ENCODE measurements around the gene CNP.

CNP gene

DNA sequence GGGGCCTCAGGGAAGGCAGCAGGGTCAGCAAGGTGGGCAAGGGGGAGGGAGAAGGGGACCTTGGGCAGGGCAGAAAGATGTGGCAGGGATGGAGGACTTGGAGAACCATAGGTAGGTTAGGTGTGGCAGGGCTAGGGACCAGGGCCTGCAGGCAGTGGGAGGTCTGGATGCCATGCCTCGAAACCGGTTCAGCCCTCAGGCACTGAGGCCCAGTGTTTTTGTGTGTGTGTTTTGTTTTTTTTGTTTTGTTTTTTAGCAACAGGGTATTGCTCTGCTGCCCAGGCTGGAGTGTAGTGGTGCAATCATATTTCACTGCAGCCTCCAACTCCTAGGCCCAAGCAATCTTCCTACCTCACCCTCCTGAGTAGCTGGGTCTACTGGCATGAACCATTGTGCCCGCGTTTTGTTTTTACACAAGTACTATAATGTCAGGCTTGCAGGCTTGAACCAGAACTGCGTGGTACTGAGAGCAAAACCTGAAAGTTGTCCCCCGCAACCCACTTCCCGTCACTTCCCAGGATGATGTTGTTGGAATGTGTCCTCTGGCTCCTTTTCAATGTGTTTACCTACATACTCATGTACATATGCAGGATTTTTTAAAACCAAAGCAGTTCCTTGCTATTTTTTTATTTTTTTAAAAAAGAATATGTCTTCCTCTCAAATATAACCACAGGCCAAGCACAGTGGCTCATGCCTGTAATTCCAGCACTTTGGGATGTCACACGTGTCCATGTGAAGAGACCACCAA, 23.8 kb upstream of the CNP start:
- H3K4me3 ChIP-seq (ENCODE audit: low read depth, low read length) = no peak overlapping the region
- TF ChIP-seq, protein P1, sequence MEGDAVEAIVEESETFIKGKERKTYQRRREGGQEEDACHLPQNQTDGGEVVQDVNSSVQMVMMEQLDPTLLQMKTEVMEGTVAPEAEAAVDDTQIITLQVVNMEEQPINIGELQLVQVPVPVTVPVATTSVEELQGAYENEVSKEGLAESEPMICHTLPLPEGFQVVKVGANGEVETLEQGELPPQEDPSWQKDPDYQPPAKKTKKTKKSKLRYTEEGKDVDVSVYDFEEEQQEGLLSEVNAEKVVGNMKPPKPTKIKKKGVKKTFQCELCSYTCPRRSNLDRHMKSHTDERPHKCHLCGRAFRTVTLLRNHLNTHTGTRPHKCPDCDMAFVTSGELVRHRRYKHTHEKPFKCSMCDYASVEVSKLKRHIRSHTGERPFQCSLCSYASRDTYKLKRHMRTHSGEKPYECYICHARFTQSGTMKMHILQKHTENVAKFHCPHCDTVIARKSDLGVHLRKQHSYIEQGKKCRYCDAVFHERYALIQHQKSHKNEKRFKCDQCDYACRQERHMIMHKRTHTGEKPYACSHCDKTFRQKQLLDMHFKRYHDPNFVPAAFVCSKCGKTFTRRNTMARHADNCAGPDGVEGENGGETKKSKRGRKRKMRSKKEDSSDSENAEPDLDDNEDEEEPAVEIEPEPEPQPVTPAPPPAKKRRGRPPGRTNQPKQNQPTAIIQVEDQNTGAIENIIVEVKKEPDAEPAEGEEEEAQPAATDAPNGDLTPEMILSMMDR (IDR thresholded peaks at IDR 0.05; ENCODE audit: low read depth, low read length) = no peak
- in situ Hi-C loops (cut with HindIII; ENCODE audit: low sequenced_read_pairs) = no loop called here
- DNase-seq (ENCODE audit: low read depth, low spot score) = no peak

GRCh38 chr17:41943492-41943891, 23.1 kb upstream of the CNP start:
- no peak for DNase-seq (ENCODE audit: low read depth, low spot score)
- H3K4me3 ChIP-seq (ENCODE audit: low read depth, low read length) = no peak overlapping the region
- TF ChIP-seq, protein P1 (IDR thresholded peaks at IDR 0.05; ENCODE audit: low read depth, low read length) = no peak
- in situ Hi-C loops (cut with HindIII; ENCODE audit: low sequenced_read_pairs) = no loop called here

- no peak overlapping the region for H3K4me3 ChIP-seq (ENCODE audit: low read depth, low read length)
- TF ChIP-seq, protein P1 (IDR thresholded peaks at IDR 0.05; ENCODE audit: low read depth, low read length) = no peak
- in situ Hi-C loops (cut with HindIII; ENCODE audit: low sequenced_read_pairs) = no loop called here
- no peak for DNase-seq (ENCODE audit: low read depth, low spot score)
These were observed 21.7 kb upstream of the CNP start for GRCh38 chr17:41944943-41945342.

DNA sequence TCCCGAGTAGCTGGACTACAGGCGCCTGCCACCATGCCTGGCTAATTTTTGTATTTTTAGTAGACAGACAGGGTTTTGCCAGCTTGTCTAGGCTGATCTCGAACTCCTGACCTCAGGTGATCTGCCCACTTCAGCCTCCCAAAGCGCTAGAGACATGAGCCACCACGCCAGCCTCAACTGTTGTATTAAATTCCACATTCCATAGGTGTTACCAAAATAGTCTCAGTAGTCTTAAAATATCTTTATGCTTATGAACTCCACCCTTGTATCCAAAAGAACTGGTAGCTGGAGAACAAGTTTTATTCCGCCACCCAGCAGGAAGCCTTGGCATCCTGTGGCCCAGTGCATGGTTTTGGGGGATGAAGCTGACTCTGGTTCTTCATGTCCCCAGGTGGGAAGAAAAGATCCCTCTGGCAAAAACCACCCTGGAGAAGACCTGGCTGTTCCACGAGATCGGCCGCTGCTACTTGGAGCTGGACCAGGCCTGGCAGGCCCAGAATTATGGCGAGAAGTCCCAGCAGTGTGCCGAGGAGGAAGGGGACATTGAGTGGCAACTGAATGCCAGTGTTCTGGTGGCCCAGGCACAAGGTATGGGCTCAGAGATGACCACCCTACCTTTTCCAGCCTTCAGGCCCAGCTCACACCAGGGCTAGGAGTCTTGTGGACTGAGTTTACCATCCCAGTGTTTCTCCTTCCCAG, 17.7 kb upstream of the CNP start:
- in situ Hi-C loops (cut with HindIII; ENCODE audit: low sequenced_read_pairs) = no loop called here
- DNase-seq (ENCODE audit: low read depth, low spot score) = no peak
- no peak overlapping the region for H3K4me3 ChIP-seq (ENCODE audit: low read depth, low read length)
- TF ChIP-seq, protein P1 (IDR thresholded peaks at IDR 0.05; ENCODE audit: low read depth, low read length) = no peak

DNA sequence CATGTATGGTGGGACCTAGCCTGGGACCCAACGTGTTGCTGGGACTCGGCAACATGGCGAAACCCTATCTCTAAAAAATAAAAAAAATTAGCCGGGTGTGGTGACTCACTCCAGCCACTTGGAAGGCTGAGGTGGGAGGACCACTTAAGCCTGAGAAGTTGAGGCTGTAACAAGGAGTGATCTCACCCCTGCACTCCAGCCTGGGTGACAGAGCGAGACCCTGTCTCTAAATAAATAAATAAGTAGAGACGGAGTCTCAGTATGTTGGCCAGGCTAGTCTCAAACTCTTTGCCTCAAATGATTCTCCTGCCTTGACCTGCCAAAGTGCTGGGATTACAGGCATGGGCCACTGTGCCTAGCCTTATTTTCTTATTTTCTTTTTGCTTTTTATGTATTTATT, 10.1 kb upstream of the CNP start:
- no peak overlapping the region for H3K4me3 ChIP-seq (ENCODE audit: low read depth, low read length)
- DNase-seq (ENCODE audit: low read depth, low spot score) = no peak
- TF ChIP-seq, protein P1 (IDR thresholded peaks at IDR 0.05; ENCODE audit: low read depth, low read length) = no peak
- in situ Hi-C loops (cut with HindIII; ENCODE audit: low sequenced_read_pairs) = no loop called here

- in situ Hi-C loops (cut with HindIII; ENCODE audit: low sequenced_read_pairs) = no loop called here
- TF ChIP-seq, protein P1 (IDR thresholded peaks at IDR 0.05; ENCODE audit: low read depth, low read length) = no peak
- no peak for DNase-seq (ENCODE audit: low read depth, low spot score)
These were observed 9.3 kb upstream of the CNP start for GRCh38 chr17:41957031-41957868.

More at GRCh38 chr17:41957031-41957868, 9.3 kb upstream of the CNP start:
- no peak overlapping the region for H3K4me3 ChIP-seq (ENCODE audit: low read depth, low read length)
